B cell (primary cell): Measurements from ENCODE around the gene SLC38A6. TPM values are rescaled to one million over a fixed set of nuclear protein-coding genes. Genes with fewer than 3 reads are reported as not detected.

ENCODE experiments used
- ATAC-seq: fragments of 200-7000 bp; cut with Tn5 transposase; one replicate; pipeline ENCODE4 v1.10.0; 2021; ENCODE audit warnings: low read depth, mild to moderate bottlenecking, moderate number of reproducible peaks, moderate library complexity
- CTCF ChIA-PET: fragments of 350-600 bp; sonication (Branson Sonifier 250); formaldehyde crosslinking; loops from one replicate; lab custom pipeline; 2021; ENCODE audit warnings: antibody characterized with exemption, inconsistent platforms; lab: Charles Lee
- POLR2A ChIA-PET: fragments of 350-600 bp; sonication (Branson Sonifier 250); formaldehyde crosslinking; loops from one replicate; lab custom pipeline; 2021; ENCODE audit warnings: antibody characterized with exemption; lab: Charles Lee
- DNase-seq: peaks from one replicate; pipeline ENCODE4 v3.0.0; 2013
- H2AFZ ChIP-seq: 2 replicates; pipeline ENCODE4 v1.6.1; 2012; ENCODE audit warnings: mild to moderate bottlenecking, low read depth, low read length; ENCODE audit not compliant: insufficient read depth, poor library complexity, severe bottlenecking
- H3K27ac ChIP-seq, 2 donors: 1 replicate in 1 of 2; 2 replicates in 1 of 2; pipeline ENCODE4 v1.5.1; 2012 to 2013; ENCODE audit warnings: low read length in 2 of 2, mild to moderate bottlenecking in 2 of 2, moderate library complexity in 1 of 2
- H3K27me3 ChIP-seq, 4 experiments: fragments of 200-600 bp in 1 of 4; sonication (generic) in 1 of 4; replicated peaks in 1 of 4; 1 replicate in 2 of 4; 2 replicates in 2 of 4; pipeline versions ENCODE4 v1.6.1 to v1.7.0; 2013 to 2016; ENCODE audit warnings: low read length in 3 of 4, mild to moderate bottlenecking in 2 of 4, mixed read lengths in 1 of 4, moderate library complexity in 1 of 4; ENCODE audit not compliant: insufficient read depth in 4 of 4, control insufficient read depth in 3 of 4; ENCODE audit errors: control extremely low read depth in 1 of 4
- H3K36me3 ChIP-seq, 2 experiments: replicated peaks in 1 of 2; 1 replicate in 1 of 2; 2 replicates in 1 of 2; pipeline versions ENCODE4 v1.6.1 to v1.7.1; 2013; ENCODE audit warnings: low read length in 1 of 2; ENCODE audit not compliant: insufficient read depth in 2 of 2, control insufficient read depth in 1 of 2; ENCODE audit errors: control extremely low read depth in 1 of 2, extremely low read depth in 1 of 2
- H3K4me1 ChIP-seq, 2 donors: fragments of 200-600 bp in 1 of 2; sonication (generic) in 1 of 2; 1 replicate in 1 of 2; 2 replicates in 1 of 2; pipeline versions ENCODE4 v1.5.1 to v1.6.1; 2013 to 2017; ENCODE audit warnings: low read length in 2 of 2; ENCODE audit not compliant: control insufficient read depth in 2 of 2, insufficient read depth in 2 of 2
- H3K4me2 ChIP-seq: replicated peaks from 2 replicates; pipeline ENCODE3; 2012; ENCODE audit warnings: mild to moderate bottlenecking, low read depth, low read length; ENCODE audit not compliant: poor library complexity, severe bottlenecking
- H3K4me3 ChIP-seq, 5 experiments: fragments of 200-600 bp in 1 of 5; sonication (generic) in 1 of 5; 1 replicate in 3 of 5; 2 replicates in 2 of 5; pipeline versions ENCODE4 v1.5.1 to v1.7.0; 2011 to 2016; ENCODE audit warnings: low read length in 4 of 5, mild to moderate bottlenecking in 4 of 5, low read depth in 2 of 5, control low read depth in 1 of 5, moderate library complexity in 1 of 5; ENCODE audit not compliant: insufficient read depth in 1 of 5; ENCODE audit errors: control extremely low read depth in 1 of 5, extremely low read depth in 1 of 5
- H3K79me2 ChIP-seq: fragments of 200-600 bp; sonication (generic); one replicate; pipeline ENCODE4 v1.6.0; 2016; ENCODE audit warnings: low read length; ENCODE audit not compliant: control insufficient read depth, insufficient read depth
- H3K9ac ChIP-seq: fragments of 200-600 bp; sonication (generic); 2 replicates; pipeline ENCODE4 v1.6.1; 2017; ENCODE audit warnings: mild to moderate bottlenecking, low read length, moderate library complexity
- H3K9me3 ChIP-seq, 3 donors: one replicate each; pipeline versions ENCODE4 v1.6.1 to v1.7.1; 2013; ENCODE audit warnings: low read length in 2 of 3; ENCODE audit not compliant: control insufficient read depth in 2 of 3, insufficient read depth in 1 of 3; ENCODE audit errors: control extremely low read depth in 1 of 3
- H4K20me1 ChIP-seq: 2 replicates; pipeline ENCODE4 v1.6.0; 2012; ENCODE audit warnings: mild to moderate bottlenecking, low read length; ENCODE audit not compliant: insufficient read depth, control insufficient read depth, poor library complexity, severe bottlenecking
- H3K27ac Mint-ChIP-seq: one replicate; pipeline ENCODE4 v1.8.0; 2021; ENCODE audit warnings: mixed read lengths
- H3K27me3 Mint-ChIP-seq: one replicate; pipeline ENCODE4 v1.8.0; 2021; ENCODE audit warnings: mixed read lengths
- H3K4me1 Mint-ChIP-seq: one replicate; pipeline ENCODE4 v1.8.0; 2021; ENCODE audit warnings: mixed read lengths
- H3K4me3 Mint-ChIP-seq: one replicate; pipeline ENCODE4 v1.8.0; 2021; ENCODE audit warnings: mixed read lengths
- H3K9me3 Mint-ChIP-seq: one replicate; pipeline ENCODE4 v1.8.0; 2022; ENCODE audit warnings: mixed read lengths; ENCODE audit not compliant: insufficient read depth
- CTCF ChIP-seq: fragments of 200-600 bp; IDR thresholded peaks from one replicate; pipeline ENCODE4 v1.8.0; 2022; ENCODE audit warnings: antibody characterized with exemption, mild to moderate bottlenecking
- EZH2 ChIP-seq: IDR thresholded peaks from 2 replicates; pipeline ENCODE4 v1.6.1; 2012; ENCODE audit warnings: borderline replicate concordance, low read depth, mild to moderate bottlenecking, moderate library complexity, low read length; ENCODE audit not compliant: insufficient read depth, poor library complexity, severe bottlenecking
- WGBS: methylation state at CpG from one replicate; pipeline ENCODE4 v1.1.5; 2013; ENCODE audit warnings: missing lambda C conversion rate; ENCODE audit not compliant: insufficient coverage; 5-methylcytosine and 5-hydroxymethylcytosine counted together
- intact Hi-C: fragments of 100-400 bp; cut with micrococcal nuclease; formaldehyde crosslinking; loops from one replicate; pipeline ENCODE4 v1.10.0; 2022
- polyA plus RNA-seq: library from polyadenylated mRNA; depleted of rRNA; stranded (reverse); fragments of >200 nt; gene quantifications from 2 replicates; pipeline ENCODE4 v1.2.3, GENCODE V29; 2012
- total RNA-seq, 2 donors: library from RNA; stranded (reverse); fragments of 120-200 nt in 1 of 2; gene quantifications; 1 replicate in 1 of 2; 2 replicates in 1 of 2; pipeline versions ENCODE4 v1.2.3 to v1.2.4, GENCODE V29; 2013 to 2022

SLC38A6 gene
- total and polyA plus RNA-seq, 2 donors (not counting 1 experiment from before 2014, with no cell fraction given) = 6.4 to 15.9 TPM

- no peaks in the 10 kb centered on the region for H3K79me2 ChIP-seq
- H3K4me1 Mint-ChIP-seq = no peaks in the 10 kb centered on the region
- no peak overlapping the region for H3K4me3 Mint-ChIP-seq
- H2AFZ ChIP-seq = no peak overlapping the region
- POLR2A ChIA-PET = no interaction called here
- CTCF ChIA-PET = no interaction called here
- TF ChIP-seq EZH2 = no peak
- no peak for TF ChIP-seq CTCF
- H3K4me1 ChIP-seq = no peaks in the 10 kb centered on the region
- DNase-seq (no peak), ATAC-seq (no peak)
- no peak overlapping the region for H3K27ac Mint-ChIP-seq
- intact Hi-C loops = no loop called here
- no peak overlapping the region for H3K4me3 ChIP-seq
- no peaks in the 10 kb centered on the region for H3K9me3 Mint-ChIP-seq
- H3K27me3 Mint-ChIP-seq = no peaks in the 10 kb centered on the region
- no peaks in the 10 kb centered on the region for H4K20me1 ChIP-seq
- H3K27me3 ChIP-seq = no peaks in the 10 kb centered on the region
- no peak overlapping the region for H3K4me2 ChIP-seq
- H3K9me3 ChIP-seq = no peaks in the 10 kb centered on the region
- no peak overlapping the region for H3K27ac ChIP-seq
- WGBS = no CpG with 5 or more reads among the region's 4 CpGs
- no peaks in the 10 kb centered on the region for H3K36me3 ChIP-seq
- no peak overlapping the region for H3K9ac ChIP-seq
Measured at GRCh38 chr14:60944204-60944603, 36.8 kb upstream of the SLC38A6 start.

DNA sequence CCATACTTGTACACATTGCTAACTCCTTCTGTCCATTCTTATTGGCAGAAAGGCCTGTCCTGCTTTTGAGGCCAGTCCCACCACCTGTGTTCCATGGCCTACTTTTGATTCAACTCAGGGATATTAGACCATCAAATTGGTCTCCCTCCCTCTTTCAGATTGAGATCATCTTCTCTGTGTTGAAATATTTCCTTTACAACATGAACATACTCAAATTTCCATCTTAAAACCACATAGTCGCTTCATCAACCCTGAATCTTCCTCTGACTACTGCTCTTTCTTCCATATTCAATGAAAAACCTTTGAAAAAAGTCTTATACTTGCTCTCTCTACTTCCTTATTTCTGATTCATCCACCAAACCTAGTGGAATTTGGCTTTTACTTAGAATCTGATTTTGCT, 35.1 kb upstream of the SLC38A6 start:
- Histone ChIP-seq H3K4me3 (no peak overlapping the region), H3K79me2 (no peaks in the 10 kb centered on the region), H4K20me1 (no peaks in the 10 kb centered on the region), H2AFZ (no peak overlapping the region), H3K9me3 (no peaks in the 10 kb centered on the region), H3K36me3 (no peaks in the 10 kb centered on the region), H3K4me1 (no peaks in the 10 kb centered on the region), H3K4me2 (no peak overlapping the region), H3K9ac (no peak overlapping the region), H3K27me3 (no peaks in the 10 kb centered on the region), H3K27ac (no peak overlapping the region)
- H3K9me3 Mint-ChIP-seq = no peaks in the 10 kb centered on the region
- H3K27ac Mint-ChIP-seq = no peak overlapping the region
- CTCF ChIA-PET = no interaction called here
- TF ChIP-seq EZH2 (no peak), CTCF (no peak)
- ATAC-seq = no peak
- 100% methylated on average over 1 of the region's 1 CpG for WGBS
- no peaks in the 10 kb centered on the region for H3K27me3 Mint-ChIP-seq
- no peak for DNase-seq
- intact Hi-C loops = no loop called here
- no peaks in the 10 kb centered on the region for H3K4me1 Mint-ChIP-seq
- POLR2A ChIA-PET = no interaction called here
- H3K4me3 Mint-ChIP-seq = no peak overlapping the region
